GM12891 (cell line): ENCODE results near the gene HDAC9.

Experiments
- DNase-seq: peaks from one replicate; pipeline ENCODE4 v3.0.0; 2011; ENCODE audit warnings: low spot score; ENCODE audit not compliant: insufficient read length
- FAIRE-seq: peaks from 2 replicates; lab custom pipeline; 2011; peaks lifted over from hg19 to GRCh38; lab: Jason Lieb, UNC
- PAX5 ChIP-seq: IDR thresholded peaks from 2 replicates; pipeline ENCODE4 v1.6.1; 2011; ENCODE audit warnings: low read length, moderate library complexity, mild to moderate bottlenecking; ENCODE audit not compliant: insufficient read depth, severe bottlenecking
- POLR2A ChIP-seq: IDR thresholded peaks from 2 replicates; pipeline ENCODE4 v1.6.1; 2011; ENCODE audit warnings: low read depth, low read length, control low read depth
- POLR2AphosphoS5 ChIP-seq: IDR thresholded peaks from 2 replicates; pipeline ENCODE4 v1.6.1; 2011; ENCODE audit warnings: low read depth, low read length, control low read depth
- POU2F2 ChIP-seq: IDR thresholded peaks from 2 replicates; pipeline ENCODE4 v1.6.1; 2011; ENCODE audit warnings: low read depth, mild to moderate bottlenecking, control low read depth, low read length, moderate library complexity
- SPI1 ChIP-seq: IDR thresholded peaks from 2 replicates; pipeline ENCODE4 v1.6.1; 2011; ENCODE audit warnings: low read depth, low read length, control low read depth
- TAF1 ChIP-seq: IDR thresholded peaks from 2 replicates; pipeline ENCODE4 v1.6.1; 2011; ENCODE audit warnings: low read depth, low read length, control low read depth

HDAC9 gene

GRCh38 chr7:18520450-18521235, 25.1 kb downstream of the HDAC9 start:
- FAIRE-seq (peak; percentile 57), DNase-seq (no peak)
- TF ChIP-seq POLR2A (peak; percentile 49; the same call in 1 of the 2 replicates), POLR2AphosphoS5 (0 out of 2 replicates have a peak, but pooled peaks have one; percentile 35), POU2F2 (no peak), SPI1 (peak; percentile 91), TAF1 (no peak)

- no peak for DNase-seq
- TF ChIP-seq POU2F2 (no peak), SPI1 (no peak), POLR2AphosphoS5 (no peak), PAX5 (no peak), TAF1 (no peak), POLR2A (no peak)
- FAIRE-seq: no peak
These were observed 25.7 kb downstream of the HDAC9 start for GRCh38 chr7:18521236-18521589.

- FAIRE-seq: peak; percentile 79
- TF ChIP-seq POLR2A: no peak
- no peak for TF ChIP-seq POLR2AphosphoS5
- TF ChIP-seq SPI1: no peak
- no peak for TF ChIP-seq TAF1
- no peak for TF ChIP-seq POU2F2
- TF ChIP-seq PAX5: no peak
- DNase-seq: no peak
These were observed 26.5 kb downstream of the HDAC9 start for GRCh38 chr7:18521945-18522566.

- TF ChIP-seq SPI1: no peak
- no peak for TF ChIP-seq PAX5
- no peak for TF ChIP-seq POLR2AphosphoS5
- no peak for TF ChIP-seq POU2F2
- TF ChIP-seq POLR2A: no peak
- TF ChIP-seq TAF1: no peak
- no peak for DNase-seq
- no peak for FAIRE-seq
These were observed 28.7 kb downstream of the HDAC9 start for GRCh38 chr7:18524248-18524647.

GRCh38 chr7:18526368-18526878, 30.9 kb downstream of the HDAC9 start:
- TF ChIP-seq TAF1 (no peak), POLR2A (no peak), PAX5 (no peak), POU2F2 (no peak), SPI1 (no peak), POLR2AphosphoS5 (no peak)
- DNase-seq: no peak

GRCh38 chr7:18529239-18529638, 33.7 kb downstream of the HDAC9 start:
- DNase-seq: no peak
- no peak for TF ChIP-seq TAF1
- TF ChIP-seq PAX5: no peak
- TF ChIP-seq POLR2AphosphoS5: no peak
- no peak for TF ChIP-seq POLR2A
- no peak for TF ChIP-seq SPI1
- no peak for TF ChIP-seq POU2F2
- FAIRE-seq: no peak

More at GRCh38 chr7:18526368-18526878, 30.9 kb downstream of the HDAC9 start:
- FAIRE-seq: no peak

GRCh38 chr7:18530224-18531179, 35.0 kb downstream of the HDAC9 start:
- TF ChIP-seq PAX5: peak; percentile 88
- no peak for TF ChIP-seq TAF1
- DNase-seq (no peak), FAIRE-seq (peak; percentile 52)

GRCh38 chr7:18531539-18531938, 36.0 kb downstream of the HDAC9 start:
- FAIRE-seq: peak; percentile 16
- DNase-seq: no peak
- TF ChIP-seq POU2F2: no peak
- no peak for TF ChIP-seq PAX5
- TF ChIP-seq TAF1: no peak
- no peak for TF ChIP-seq POLR2A
- no peak for TF ChIP-seq POLR2AphosphoS5
- TF ChIP-seq SPI1: no peak
